GM19372 (cell line): ENCODE data around the gene GCSAML.
"Not testable (repeated sequence)": the region's sequence is repeated elsewhere in the genome, so short reads cannot be mapped to it uniquely, and the experiment has no call there.

ENCODE experiments used
- ATAC-seq: cut with Tn5 transposase; IDR thresholded peaks from one replicate; pipeline ENCODE4 v1.9.1; 2021; ENCODE audit warnings: mild to moderate bottlenecking, low read depth, moderate library complexity; ENCODE audit not compliant: unreplicated experiment

GCSAML gene

GRCh38 chr1:247548769-247549182 lies at the start of gene GCSAML:
Gene GCSAML (plus strand): TSS chr1:247549134. CDS start chr1:247549192, 58 bp downstream.
- ATAC-seq = no peak

- ATAC-seq = no peak
Measured at GRCh38 chr1:247500865-247501264, 48.1 kb upstream of the GCSAML start.

- ATAC-seq = no peak
Measured at GRCh38 chr1:247506831-247507230, 42.1 kb upstream of the GCSAML start.

GRCh38 chr1:247517795-247518612 lies 30.9 kb upstream of the GCSAML start:
- no peak for ATAC-seq

GRCh38 chr1:247518613-247518891 lies 30.4 kb upstream of the GCSAML start:
- no peak for ATAC-seq

- not testable (repeated sequence) for ATAC-seq
Measured at GRCh38 chr1:247521886-247522285, 27.0 kb upstream of the GCSAML start.

- ATAC-seq = no peak
Measured at GRCh38 chr1:247528812-247529474, 20.0 kb upstream of the GCSAML start.

GRCh38 chr1:247529771-247530355 lies 19.1 kb upstream of the GCSAML start:
- ATAC-seq = no peak

GRCh38 chr1:247530785-247531184 lies 18.1 kb upstream of the GCSAML start:
- ATAC-seq = no peak

GRCh38 chr1:247531937-247532336 lies 17.0 kb upstream of the GCSAML start:
- ATAC-seq = no peak

- no peak for ATAC-seq
Measured at GRCh38 chr1:247535402-247535801, 13.5 kb upstream of the GCSAML start.

- ATAC-seq = no peak
Measured at GRCh38 chr1:247536340-247536739, 12.6 kb upstream of the GCSAML start, which contains the start of gene OR2C3. Gene OR2C3 (minus strand): TSS chr1:247536440. CDS start chr1:247532511, 3,929 bp downstream.

GRCh38 chr1:247538561-247538960 lies 10.4 kb upstream of the GCSAML start:
- ATAC-seq = no peak

- no peak for ATAC-seq
Measured at GRCh38 chr1:247539215-247539614, 9.7 kb upstream of the GCSAML start.

- no peak for ATAC-seq
Measured at GRCh38 chr1:247540581-247540980, 8.4 kb upstream of the GCSAML start.

- no peak for ATAC-seq
Measured at GRCh38 chr1:247542811-247543210, 6.1 kb upstream of the GCSAML start.

- ATAC-seq = no peak
Measured at GRCh38 chr1:247548092-247548491, 842 bp upstream of the GCSAML start.

GRCh38 chr1:247551721-247552120 lies 2.8 kb downstream of the GCSAML start:
- no peak for ATAC-seq

GRCh38 chr1:247552231-247552630 lies 3.3 kb downstream of the GCSAML start:
- ATAC-seq = no peak

GRCh38 chr1:247557926-247558674 lies 9.2 kb downstream of the GCSAML start:
- no peak for ATAC-seq

GRCh38 chr1:247561711-247562110 lies 12.8 kb downstream of the GCSAML start:
- ATAC-seq = no peak
